Suprapubic skin (tissue), 4 donors: Measurements from ENCODE around the gene ASTN2.

Experiments used
- POLR2A ChIP-seq, 2 donors: fragments of 450-650 bp; IDR thresholded peaks; one replicate each; pipeline ENCODE4 v1.6.1; 2017; ENCODE audit warnings: antibody characterized with exemption in 2 of 2, mild to moderate bottlenecking in 2 of 2, moderate library complexity in 2 of 2
- POLR2AphosphoS5 ChIP-seq, 3 donors: sonication (generic); formaldehyde crosslinking; IDR thresholded peaks; one replicate each; pipeline ENCODE4 v1.6.1; 2017; ENCODE audit warnings: antibody characterized with exemption in 3 of 3

DNA sequence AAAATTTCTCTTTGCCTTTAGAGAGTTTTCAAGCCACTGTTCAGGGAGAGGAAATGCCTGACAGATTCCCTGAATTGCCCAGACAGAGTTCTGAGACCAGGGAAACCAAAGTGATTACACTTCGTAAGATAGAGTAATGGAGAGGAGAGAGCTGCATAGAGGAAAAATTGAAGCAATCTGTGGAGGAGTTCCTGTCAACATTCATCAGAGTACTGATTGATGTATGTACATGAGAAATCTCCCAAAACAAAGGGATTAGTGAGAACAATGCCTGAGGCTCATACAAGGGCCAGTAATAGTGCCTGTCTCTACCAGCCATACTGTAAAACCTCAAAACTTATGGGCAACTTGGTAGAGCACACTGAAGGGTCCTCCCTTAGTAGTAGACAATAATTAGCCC lies 806.8 kb downstream of the ASTN2 start:
- no peak for TF ChIP-seq POLR2A (IDR thresholded peaks at IDR 0.05)
- no peak for TF ChIP-seq POLR2AphosphoS5 (IDR thresholded peaks at IDR 0.05)
